Activated CD4-positive, alpha-beta T cell treated with anti-CD3 and anti-CD28 coated beads, Interleukin-2, amount 50 U/mL, for 16 hours (primary cell): ENCODE measurements around the gene LYPD1.

Experiments
- DNase-seq: peaks from one replicate; pipeline ENCODE4 v3.0.0-alpha.2; 2020

The LYPD1 gene

GRCh38 chr2:132632000-132632649, 37.9 kb downstream of the LYPD1 start:
- DNase-seq: no peak

- no peak for DNase-seq
Observed at GRCh38 chr2:132627536-132627935, 42.5 kb downstream of the LYPD1 start.

- no peak for DNase-seq
Observed at GRCh38 chr2:132623096-132623839, 46.7 kb downstream of the LYPD1 start.

- no peak for DNase-seq
Observed at GRCh38 chr2:132621131-132621875, 48.7 kb downstream of the LYPD1 start.

- DNase-seq: no peak
Observed at GRCh38 chr2:132620115-132620514, 49.9 kb downstream of the LYPD1 start.

- no peak for DNase-seq
Observed at GRCh38 chr2:132618734-132619133, 51.3 kb downstream of the LYPD1 start.

- no peak for DNase-seq
Observed at GRCh38 chr2:132617989-132618388, 52.0 kb downstream of the LYPD1 start.

- DNase-seq: no peak
Observed at GRCh38 chr2:132615329-132616085, 54.5 kb downstream of the LYPD1 start.

GRCh38 chr2:132611719-132612118, 58.3 kb downstream of the LYPD1 start:
- no peak for DNase-seq

GRCh38 chr2:132609101-132609890, 60.7 kb downstream of the LYPD1 start:
- no peak for DNase-seq

- no peak for DNase-seq
Observed at GRCh38 chr2:132608311-132608710, 61.7 kb downstream of the LYPD1 start.

- DNase-seq: no peak
Observed at GRCh38 chr2:132607426-132608090, 62.4 kb downstream of the LYPD1 start.

- no peak for DNase-seq
Observed at GRCh38 chr2:132606649-132607048, 63.4 kb downstream of the LYPD1 start.

GRCh38 chr2:132605236-132606180, 64.5 kb downstream of the LYPD1 start:
- no peak for DNase-seq

GRCh38 chr2:132604561-132604960, 65.4 kb downstream of the LYPD1 start:
- DNase-seq: no peak

GRCh38 chr2:132599556-132599955, 70.4 kb downstream of the LYPD1 start:
- no peak for DNase-seq

- no peak for DNase-seq
Observed at GRCh38 chr2:132598536-132598935, 71.5 kb downstream of the LYPD1 start.

- DNase-seq: no peak
Observed at GRCh38 chr2:132597831-132598230, 72.2 kb downstream of the LYPD1 start.

GRCh38 chr2:132597166-132597565, 72.8 kb downstream of the LYPD1 start:
- DNase-seq: no peak

GRCh38 chr2:132595693-132596092, 74.3 kb downstream of the LYPD1 start:
- no peak for DNase-seq

GRCh38 chr2:132595186-132595585, 74.8 kb downstream of the LYPD1 start:
- DNase-seq: no peak
